GM19238 (cell line): ENCODE results near the gene ITGB1.

Experiments
- DNase-seq: peaks from one replicate; pipeline ENCODE4 v3.0.0; 2011; ENCODE audit warnings: low spot score; ENCODE audit not compliant: insufficient read length

The ITGB1 gene

DNA sequence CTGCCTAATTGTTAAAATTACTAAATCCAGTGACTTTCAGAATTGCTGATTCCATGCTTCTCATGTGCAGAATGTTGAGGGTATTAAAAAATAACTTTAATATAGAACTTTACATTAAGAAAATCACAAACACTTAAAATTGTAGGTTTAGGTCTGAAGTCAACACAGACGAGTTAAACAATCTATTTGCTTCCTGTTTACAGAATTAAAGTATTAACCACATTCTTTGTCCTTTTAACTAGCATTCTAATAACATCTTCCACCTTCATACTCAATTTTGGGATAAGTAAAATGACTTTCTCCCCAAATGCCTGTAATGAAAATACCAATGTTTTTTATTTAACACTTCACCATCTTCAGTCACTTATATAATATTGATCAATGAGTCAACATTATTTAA lies 2.2 kb downstream of the ITGB1 start:
- DNase-seq, result no peak

DNA sequence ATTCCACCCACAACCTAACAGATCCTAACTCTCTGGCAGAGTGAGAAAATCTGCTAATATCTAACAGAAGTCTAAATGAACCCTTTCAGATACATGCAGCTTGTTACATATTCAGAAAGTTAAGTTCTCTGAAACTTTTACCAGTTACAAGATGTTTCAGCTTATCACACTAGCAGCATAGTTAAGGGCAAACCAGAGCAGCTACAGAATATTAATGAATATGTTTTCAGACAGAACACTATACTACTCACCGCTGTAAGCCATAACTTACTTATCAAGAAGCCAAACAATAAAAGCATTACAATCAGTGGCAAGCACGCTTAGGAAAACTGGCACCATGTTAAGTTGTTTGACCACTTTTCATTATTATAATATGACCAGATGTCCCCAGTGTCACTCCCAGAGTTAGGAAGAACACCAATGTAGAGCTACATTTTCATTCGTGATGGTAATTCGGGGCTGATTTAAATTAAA lies 2.7 kb downstream of the ITGB1 start:
- no peak for DNase-seq

- DNase-seq, result no peak
Measured at GRCh38 chr10:32954545-32955298, 3.3 kb downstream of the ITGB1 start.

- no peak for DNase-seq
Measured at GRCh38 chr10:32954080-32954479, 4.0 kb downstream of the ITGB1 start.

DNA sequence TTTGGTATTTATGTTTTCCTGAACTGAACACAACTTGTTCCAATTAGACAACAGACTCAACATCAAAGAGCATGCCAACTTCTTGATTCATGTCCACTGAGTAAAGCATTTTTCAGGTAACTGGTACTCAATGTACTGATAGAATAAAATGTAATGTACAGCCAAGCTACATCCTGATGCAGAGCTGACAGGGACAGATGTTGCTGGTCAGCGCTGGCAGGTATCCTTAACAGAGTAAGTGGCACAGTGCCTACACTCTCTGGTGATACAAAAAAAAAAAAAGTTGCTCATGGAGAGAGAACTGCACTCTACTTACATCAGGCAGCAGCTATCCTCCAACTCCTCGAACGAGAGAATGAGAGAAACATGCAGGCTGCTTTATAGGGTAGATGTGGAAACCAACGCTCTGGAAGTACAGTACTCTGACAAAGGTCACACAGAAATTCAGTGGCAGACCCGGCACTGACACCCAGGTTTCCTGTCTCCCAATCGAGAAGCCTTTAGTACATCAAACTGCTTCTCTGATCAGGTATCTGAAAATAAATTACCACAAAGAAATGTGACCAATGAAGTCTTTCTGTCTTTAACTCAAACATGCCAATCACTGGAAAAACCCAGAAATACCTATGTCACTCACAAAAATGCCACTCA lies 4.6 kb downstream of the ITGB1 start:
- no peak for DNase-seq

GRCh38 chr10:32952541-32953276 lies 5.3 kb downstream of the ITGB1 start:
- no peak for DNase-seq

DNA sequence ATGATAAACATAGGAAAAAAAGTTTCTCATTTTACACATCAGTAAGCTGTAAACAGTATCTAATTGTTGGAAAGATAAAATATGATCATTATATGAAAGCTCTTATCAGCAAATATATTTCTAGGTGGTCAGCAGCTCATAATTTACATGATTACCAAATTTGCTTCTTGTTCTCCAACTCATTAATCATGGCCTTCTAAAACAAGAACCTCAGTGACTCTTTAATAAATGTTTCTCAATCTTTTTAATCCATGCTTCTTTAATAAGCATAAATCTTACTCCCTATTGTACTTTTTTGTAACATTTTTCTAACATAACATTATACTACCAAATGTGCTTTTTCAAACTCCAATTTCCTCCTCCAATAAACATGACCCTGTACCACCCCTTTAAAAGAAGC lies 5.9 kb downstream of the ITGB1 start:
- no peak for DNase-seq

DNA sequence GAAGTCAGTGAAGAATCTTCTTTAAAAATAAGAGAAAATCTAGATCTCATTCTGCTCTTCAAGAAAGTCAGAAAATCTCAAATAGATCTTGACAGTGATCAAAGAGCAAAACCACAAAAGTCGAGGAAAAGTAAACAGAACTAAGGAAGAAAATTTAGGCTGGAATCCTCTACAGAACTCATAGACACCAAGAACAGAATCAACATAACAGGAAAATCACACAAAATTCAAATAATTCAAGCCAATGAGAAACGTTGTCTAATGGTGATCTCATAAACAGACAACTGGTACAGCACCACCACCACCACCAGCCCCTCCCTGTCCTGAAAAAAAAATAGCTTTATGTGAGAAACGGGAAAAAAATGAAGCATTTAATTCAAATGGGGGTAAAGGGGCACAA lies 6.9 kb downstream of the ITGB1 start:
- no peak for DNase-seq

GRCh38 chr10:32950591-32951108 lies 7.4 kb downstream of the ITGB1 start:
- DNase-seq, result no peak

DNA sequence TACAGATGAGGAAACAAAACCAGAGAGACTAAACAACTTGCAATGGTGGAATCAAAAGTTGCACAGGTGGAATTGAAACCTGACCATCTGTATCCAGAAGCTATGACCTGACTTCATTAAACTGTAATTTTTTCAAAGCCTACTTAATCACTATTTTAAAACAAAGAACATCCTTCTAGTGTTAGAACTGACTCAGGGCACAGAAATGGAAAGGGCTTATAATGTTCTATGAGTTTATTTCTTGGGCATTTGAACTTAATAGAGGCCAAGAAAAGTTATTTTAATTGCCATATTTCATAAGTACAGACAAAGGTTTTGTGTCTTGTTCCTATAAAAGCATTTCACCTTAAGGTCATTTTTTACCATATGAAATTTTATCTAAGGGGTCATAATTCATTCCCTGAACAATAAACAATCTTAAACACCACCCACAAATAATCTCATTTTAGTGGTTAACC lies 8.8 kb downstream of the ITGB1 start:
- no peak for DNase-seq

- DNase-seq, result no peak
Measured at GRCh38 chr10:32948451-32948850, 9.6 kb downstream of the ITGB1 start.

GRCh38 chr10:32947586-32947985 lies 10.4 kb downstream of the ITGB1 start:
- DNase-seq, result no peak

- DNase-seq, result no peak
Measured at GRCh38 chr10:32946108-32946507, 11.9 kb downstream of the ITGB1 start.

DNA sequence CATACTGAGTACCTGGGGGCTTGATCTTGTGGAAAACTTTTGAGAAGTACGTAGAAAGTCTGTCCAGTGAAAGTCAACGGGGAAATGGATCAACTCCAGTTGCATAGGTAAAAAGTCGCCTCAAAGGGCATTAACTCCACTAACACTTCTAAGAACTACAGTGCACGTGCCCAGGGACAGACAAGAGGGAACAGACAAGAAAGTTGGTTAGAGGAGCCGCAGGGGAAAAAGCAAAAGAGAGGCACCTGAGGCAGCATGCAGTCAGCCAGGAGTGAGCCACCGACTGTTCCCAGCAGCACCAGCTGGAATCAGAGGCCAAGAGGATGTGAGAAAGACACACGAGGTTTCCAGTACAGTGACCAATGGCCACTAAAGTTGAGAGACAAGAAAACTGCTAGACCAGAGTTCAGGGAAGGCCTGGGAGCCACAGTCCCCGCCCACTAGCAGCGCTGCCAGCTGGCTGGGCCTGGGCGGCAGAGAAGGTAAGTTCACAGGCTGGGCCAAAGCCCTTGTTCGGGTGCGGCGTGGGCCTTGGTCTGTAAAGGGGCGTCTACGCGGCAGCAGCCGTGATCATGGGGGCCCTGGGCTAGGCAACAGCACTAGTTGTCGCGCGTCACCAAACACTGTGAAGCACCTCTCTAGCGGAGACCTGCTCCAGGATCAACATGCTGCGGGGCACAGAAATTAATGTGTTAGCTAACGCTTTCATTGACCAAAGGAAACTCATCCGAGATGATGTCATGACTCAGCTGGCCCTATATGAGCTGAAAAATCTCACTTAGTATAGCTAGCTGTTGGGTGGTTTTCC lies 14.0 kb downstream of the ITGB1 start:
- no peak for DNase-seq

- DNase-seq, result no peak
Measured at GRCh38 chr10:32943395-32943794, 14.6 kb downstream of the ITGB1 start.

GRCh38 chr10:32942081-32942480 lies 15.9 kb downstream of the ITGB1 start:
- DNase-seq, result no peak

GRCh38 chr10:32941357-32941756 lies 16.7 kb downstream of the ITGB1 start:
- DNase-seq, result no peak

GRCh38 chr10:32940321-32941301 lies 17.4 kb downstream of the ITGB1 start:
- no peak for DNase-seq

DNA sequence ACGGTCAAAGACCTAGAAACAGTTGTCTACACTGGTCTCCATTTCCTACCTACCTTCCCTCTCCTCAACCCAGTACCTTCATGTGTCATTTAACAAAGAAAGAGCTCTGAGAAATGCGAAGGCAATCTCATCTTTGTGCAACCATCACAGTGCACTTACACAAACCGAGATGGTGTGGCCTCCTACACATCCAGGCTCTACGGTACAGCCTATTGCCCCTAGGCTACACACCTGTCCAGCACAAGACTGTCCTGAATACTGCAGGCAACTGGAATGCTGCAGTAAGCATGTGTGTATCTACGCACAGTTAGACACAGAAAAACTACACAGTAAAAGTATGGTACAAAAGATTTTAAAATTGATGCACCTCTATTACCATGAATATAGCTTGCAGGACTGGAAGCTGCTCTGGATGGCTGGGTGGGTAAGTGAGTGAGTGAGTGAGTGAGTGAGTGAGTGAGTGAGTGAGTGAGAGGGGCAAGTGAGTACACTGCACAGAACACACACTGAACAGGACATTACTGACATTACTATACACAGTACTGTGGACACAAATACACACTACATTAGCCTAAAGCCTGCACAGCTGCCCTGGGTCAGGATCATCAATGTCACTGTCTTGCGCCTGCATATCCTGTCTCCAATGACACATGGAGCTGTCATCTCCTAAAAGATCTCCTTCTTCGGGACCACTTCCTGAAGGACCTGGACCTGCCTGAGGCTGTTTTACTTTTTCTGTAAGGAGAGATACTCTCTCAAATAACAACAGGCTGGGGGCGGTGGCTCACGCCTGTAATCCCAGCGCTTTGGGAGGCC lies 18.5 kb downstream of the ITGB1 start:
- no peak for DNase-seq
